Nucleus accumbens (tissue), 56 donors: ENCODE results near the gene UROD.
"Not testable (repeated sequence)": the region's sequence is repeated elsewhere in the genome, so short reads cannot be mapped to it uniquely, and the experiment has no call there.

Experiments
- DNase-seq, 56 donors: peaks; one replicate each; lab custom pipeline; 2025; lab: John Stamatoyannopoulos, UW

UROD gene

DNA sequence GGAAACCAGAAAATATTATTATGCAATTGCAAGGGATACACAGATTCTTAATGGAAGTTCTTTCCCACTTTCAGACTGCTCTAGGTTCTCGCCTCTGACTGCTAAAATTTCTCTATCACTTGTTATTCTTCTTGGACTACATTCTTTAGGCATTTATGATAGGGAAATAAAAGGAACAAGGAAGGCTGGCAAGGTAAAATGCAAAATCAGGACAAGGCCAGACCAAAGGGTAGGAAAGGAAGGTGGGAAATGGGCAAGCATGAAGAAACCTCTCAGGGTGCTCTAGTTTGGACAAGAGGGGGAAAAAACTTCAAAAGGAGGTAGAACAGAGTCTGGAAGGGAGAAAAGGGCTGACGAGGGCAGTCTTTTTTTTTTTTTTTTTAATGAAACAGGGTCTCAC lies 26.2 kb downstream of the UROD start:
- DNase-seq = no peak

- no peak for DNase-seq
Observed at GRCh38 chr1:45038661-45039364, 26.8 kb downstream of the UROD start.

DNA sequence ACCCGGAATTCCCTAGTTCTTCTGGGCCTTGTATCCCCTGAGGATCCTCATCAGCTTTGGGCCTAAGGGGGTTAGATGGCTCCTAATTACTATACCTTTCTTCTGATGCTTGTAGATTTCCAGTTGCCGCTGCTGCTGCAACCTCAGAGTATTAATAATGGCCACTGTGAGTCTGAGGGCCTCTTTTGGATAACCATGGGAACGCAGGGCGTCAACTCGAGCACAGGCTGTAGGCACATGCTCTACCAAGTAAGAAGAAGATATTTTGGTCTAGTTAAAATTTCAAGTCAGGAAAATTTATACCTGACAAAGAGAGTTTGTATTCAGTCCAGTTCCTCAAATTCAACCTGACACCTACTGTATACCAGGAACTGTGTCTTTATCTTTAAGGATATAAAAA lies 28.2 kb downstream of the UROD start:
- DNase-seq = no peak

- DNase-seq = no peak
Observed at GRCh38 chr1:45043094-45043493, 31.0 kb downstream of the UROD start.

DNA sequence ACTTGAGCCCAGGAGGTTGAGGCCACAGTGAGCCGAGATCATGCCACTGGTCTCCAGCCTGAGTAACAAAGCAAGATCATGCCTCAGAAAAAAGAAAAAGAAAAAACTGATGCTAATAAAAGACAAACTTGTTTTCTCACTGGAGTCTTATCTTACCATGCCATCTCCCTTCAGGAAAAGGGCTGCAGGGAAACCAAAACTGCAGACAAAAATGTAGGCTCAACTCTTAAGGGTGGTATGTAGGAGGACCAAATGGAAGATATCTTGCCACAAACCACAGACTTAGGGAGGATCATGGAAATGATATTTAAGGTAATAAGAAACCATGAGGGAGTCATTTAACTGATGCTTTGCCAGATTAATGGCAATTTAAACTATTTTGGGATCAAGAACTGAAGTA lies 32.9 kb downstream of the UROD start:
- no peak for DNase-seq

DNA sequence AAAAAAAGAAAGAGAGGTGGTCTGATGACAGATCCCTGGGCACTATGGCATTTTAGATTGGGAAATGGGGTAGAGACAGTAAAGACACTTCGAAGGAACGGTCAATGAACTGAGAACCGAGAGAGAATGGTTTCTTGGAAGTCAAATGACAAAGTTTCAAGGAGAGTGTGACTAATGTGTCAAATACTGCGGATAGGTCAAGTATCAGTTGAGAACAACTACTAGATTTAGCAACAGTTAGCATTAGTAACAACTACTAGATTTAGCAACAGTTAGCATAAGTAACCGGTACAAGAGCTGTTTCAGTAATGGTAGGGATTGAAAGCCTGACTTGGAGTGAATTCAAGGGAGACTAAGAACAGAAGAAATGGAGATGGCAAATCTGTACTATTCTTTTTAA lies 35.0 kb downstream of the UROD start:
- no peak for DNase-seq

DNA sequence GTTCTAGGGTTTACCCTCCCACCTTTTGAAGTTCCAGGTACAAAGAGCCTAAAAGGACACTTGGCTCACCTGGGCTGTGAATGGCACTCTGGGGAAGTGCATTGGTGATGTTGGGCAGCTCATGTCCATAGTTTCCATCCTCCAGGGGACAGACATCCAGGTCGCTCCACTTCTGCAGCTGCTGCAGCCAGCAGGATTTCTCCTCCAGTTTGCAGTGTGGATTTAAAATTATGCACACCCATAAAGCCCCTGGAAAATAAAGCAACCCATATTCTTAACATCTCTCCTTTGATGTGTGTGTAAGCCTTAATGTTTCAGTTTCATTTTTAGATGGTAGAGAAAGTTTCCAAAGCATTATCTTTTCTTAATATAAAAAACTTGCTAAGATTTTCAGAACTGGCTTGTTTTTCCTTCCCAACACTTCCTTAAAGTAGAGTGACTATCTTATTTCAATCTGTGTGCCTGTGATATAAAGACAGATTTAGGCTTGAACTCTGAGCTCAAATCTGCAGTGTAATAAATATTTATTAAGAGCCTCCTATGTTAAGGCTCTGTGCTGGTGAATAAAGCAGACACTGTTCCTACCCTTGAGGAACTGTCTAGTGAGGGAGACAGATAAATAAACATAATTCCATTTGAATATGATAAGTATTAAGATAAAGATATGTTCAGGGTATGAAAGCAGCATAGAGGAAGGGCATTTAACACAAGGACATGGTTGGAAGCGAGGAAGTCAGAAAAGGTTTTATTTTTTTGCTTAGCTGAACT lies 39.1 kb downstream of the UROD start:
- no peak for DNase-seq

DNA sequence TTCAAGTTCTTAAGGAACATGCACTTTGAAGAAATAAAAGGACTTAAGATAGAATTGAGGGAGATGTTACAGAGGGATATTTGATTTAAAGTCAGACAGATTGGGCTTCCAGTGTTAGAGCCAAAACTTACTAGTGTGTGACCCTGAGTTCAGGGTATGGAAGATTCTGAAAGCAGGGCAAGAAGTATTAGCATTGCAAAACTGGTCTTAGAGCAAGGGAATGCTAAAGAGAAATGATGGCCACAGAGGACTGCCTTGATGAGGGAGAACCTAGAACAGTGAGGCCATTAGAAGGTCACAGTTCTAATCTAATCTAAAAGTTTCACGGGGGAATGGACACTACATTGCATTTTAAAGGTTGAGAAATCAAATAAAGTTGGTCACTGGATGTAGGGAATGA lies 45.5 kb downstream of the UROD start:
- no peak for DNase-seq

DNA sequence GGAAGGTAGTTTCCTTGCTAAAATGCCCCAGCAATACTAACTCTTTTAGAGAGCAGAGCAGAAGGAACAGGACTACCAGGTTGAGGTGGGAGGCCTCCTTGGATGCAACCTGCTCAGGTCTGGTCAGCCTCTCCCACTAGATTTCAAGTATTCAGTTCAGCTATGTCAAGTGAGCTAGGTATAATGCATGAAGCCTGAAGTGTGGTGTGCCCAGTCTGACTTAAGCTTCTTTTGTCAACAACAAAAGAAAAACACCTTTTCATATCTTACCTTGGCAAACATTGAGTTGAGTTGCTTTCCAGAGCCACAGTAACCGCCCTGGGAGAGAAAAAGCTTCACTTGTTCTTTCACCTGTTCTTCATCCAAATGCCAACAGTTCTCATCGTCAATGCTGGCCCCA lies 47.8 kb downstream of the UROD start:
- no peak for DNase-seq

DNA sequence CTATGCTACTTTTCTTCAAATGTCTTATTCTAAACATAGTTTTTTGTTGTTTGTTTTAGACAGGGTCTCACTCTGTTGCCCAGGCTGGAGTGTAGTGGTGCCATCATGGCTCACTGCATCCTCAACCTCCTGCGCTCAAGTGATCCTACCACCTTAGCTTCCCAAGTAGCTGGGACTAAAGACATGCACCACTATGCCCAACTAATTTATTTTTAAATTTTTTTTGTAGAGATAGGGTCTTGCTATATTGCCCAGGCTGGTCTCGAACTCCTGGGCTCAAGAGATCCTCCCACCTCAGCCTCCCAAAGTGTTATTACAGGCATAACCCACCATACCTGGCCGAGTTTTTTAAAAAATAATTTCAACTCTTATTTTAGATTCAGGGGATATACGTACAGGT lies 50.4 kb downstream of the UROD start:
- not testable (repeated sequence) for DNase-seq

GRCh38 chr1:45065083-45065482 lies 53.0 kb downstream of the UROD start:
- no peak for DNase-seq
